ENCODE results near the gene CCNY. TPM values are rescaled to one million over a fixed set of nuclear protein-coding genes. Genes with fewer than 3 reads are reported as not detected.
A peak's percentile ranks its signal among the peaks of the same experiment; 100 is the strongest.

Gene CCNY
- total RNA-seq, 1 experiment from 2014 or later = 122 TPM

GRCh38 chr10:35608328-35608672 is 272.0 kb downstream of the CCNY start:
- Histone ChIP-seq H3K4me1 (peaks cover 9% of the 10 kb centered on the region), H3K36me3 (ENCODE audit: control insufficient read depth, insufficient read depth, low read length) (no peaks in the 10 kb centered on the region), H3K9me3 (peaks cover 14% of the 10 kb centered on the region; the same call in 1 of the 2 replicates), H3K4me3 (ENCODE audit: low read depth, low read length) (no peak overlapping the region), H3K27me3 (replicated peaks; ENCODE audit: control insufficient read depth, insufficient read depth, low read length) (no peaks in the 10 kb centered on the region)
- no peaks in the 10 kb centered on the region for H3K27me3 Mint-ChIP-seq (ENCODE audit: insufficient read depth, unreplicated experiment)
- H3K9me3 Mint-ChIP-seq (ENCODE audit: unreplicated experiment) = peaks cover 10% of the 10 kb centered on the region
- H3K4me3 Mint-ChIP-seq (ENCODE audit: unreplicated experiment) = no peak overlapping the region
- TF ChIP-seq CTCF (IDR thresholded peaks at IDR 0.05; ENCODE audit: insufficient read depth in 1 of 2, low read depth in 1 of 2, low read length in 1 of 2, severe bottlenecking in 1 of 2, unreplicated experiment in 1 of 2) = no peak
- H3K27ac Mint-ChIP-seq (ENCODE audit: unreplicated experiment) = no peak overlapping the region
- intact Hi-C loops (cut with micrococcal nuclease; ENCODE audit: unreplicated experiment) = no loop called here
- no peaks in the 10 kb centered on the region for H3K36me3 Mint-ChIP-seq (ENCODE audit: insufficient read depth, unreplicated experiment)
- CTCF ChIA-PET = no interaction called here
- DNase-seq = peak in 1 of 2 experiments; percentile 23
- BruUV-seq (replicated peaks) = no TSS peak
- POLR2A ChIA-PET = no interaction called here
- H3K4me1 Mint-ChIP-seq (ENCODE audit: low read depth, unreplicated experiment) = peaks cover 17% of the 10 kb centered on the region

DNA sequence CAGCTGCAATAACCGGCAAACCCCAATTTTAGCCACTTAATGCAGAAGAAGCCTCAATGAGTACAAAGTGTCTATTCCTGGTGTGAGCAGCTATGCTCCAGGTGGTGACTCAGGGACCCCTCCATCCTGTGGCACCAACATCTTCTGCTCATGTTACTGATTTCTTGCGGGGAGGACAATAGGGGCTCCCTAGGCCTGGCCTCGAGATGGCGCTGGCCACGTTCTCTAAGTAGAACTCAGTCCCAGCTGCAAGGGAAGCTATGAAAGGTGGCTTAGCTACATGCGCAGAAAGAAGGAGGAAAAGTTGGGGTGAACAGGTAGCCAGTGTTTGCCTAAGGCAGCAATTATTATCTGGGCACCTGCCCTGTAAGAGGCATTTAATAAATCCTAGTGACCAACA is 275.4 kb downstream of the CCNY start:
- no peak for TF ChIP-seq CTCF (IDR thresholded peaks at IDR 0.05; ENCODE audit: insufficient read depth in 1 of 2, low read depth in 1 of 2, low read length in 1 of 2, severe bottlenecking in 1 of 2, unreplicated experiment in 1 of 2)
- peaks cover 28% of the 10 kb centered on the region for H3K4me1 Mint-ChIP-seq (ENCODE audit: low read depth, unreplicated experiment)
- H3K4me1 ChIP-seq = peaks cover 34% of the 10 kb centered on the region
- H3K27me3 ChIP-seq (replicated peaks; ENCODE audit: control insufficient read depth, insufficient read depth, low read length) = no peaks in the 10 kb centered on the region
- H3K9me3 Mint-ChIP-seq (ENCODE audit: unreplicated experiment) = peaks cover 10% of the 10 kb centered on the region
- no peaks in the 10 kb centered on the region for H3K36me3 ChIP-seq (ENCODE audit: control insufficient read depth, insufficient read depth, low read length)
- no peak overlapping the region for H3K4me3 Mint-ChIP-seq (ENCODE audit: unreplicated experiment)
- no peak overlapping the region for H3K4me3 ChIP-seq (ENCODE audit: low read depth, low read length)
- no TSS peak for BruUV-seq (replicated peaks)
- H3K9me3 ChIP-seq = peaks cover 14% of the 10 kb centered on the region; the same call in 1 of the 2 replicates
- peak in 1 of 2 experiments; percentile 27 for DNase-seq
- CTCF ChIA-PET = interaction anchor here (1.1 kb wide), 2 partner anchors 12 to 26 kb away, joined by 3 to 5 read pairs; no protein-coding TSS in a partner anchor
- no peaks in the 10 kb centered on the region for H3K36me3 Mint-ChIP-seq (ENCODE audit: insufficient read depth, unreplicated experiment)
- H3K27ac Mint-ChIP-seq (ENCODE audit: unreplicated experiment) = no peak overlapping the region
- intact Hi-C loops (cut with micrococcal nuclease; ENCODE audit: unreplicated experiment) = no loop called here
- no peaks in the 10 kb centered on the region for H3K27me3 Mint-ChIP-seq (ENCODE audit: insufficient read depth, unreplicated experiment)
- POLR2A ChIA-PET = no interaction called here

GRCh38 chr10:35612385-35613106 is 276.2 kb downstream of the CCNY start:
- Histone ChIP-seq H3K9me3 (peaks cover 14% of the 10 kb centered on the region; the same call in 1 of the 2 replicates), H3K4me3 (ENCODE audit: low read depth, low read length) (no peak overlapping the region), H3K4me1 (peaks cover 34% of the 10 kb centered on the region), H3K36me3 (ENCODE audit: control insufficient read depth, insufficient read depth, low read length) (no peaks in the 10 kb centered on the region), H3K27me3 (replicated peaks; ENCODE audit: control insufficient read depth, insufficient read depth, low read length) (no peaks in the 10 kb centered on the region)
- Mint-ChIP-seq H3K27me3 (ENCODE audit: insufficient read depth, unreplicated experiment) (no peaks in the 10 kb centered on the region), H3K4me3 (ENCODE audit: unreplicated experiment) (no peak overlapping the region), H3K27ac (ENCODE audit: unreplicated experiment) (no peak overlapping the region), H3K4me1 (ENCODE audit: low read depth, unreplicated experiment) (peaks cover 28% of the 10 kb centered on the region), H3K36me3 (ENCODE audit: insufficient read depth, unreplicated experiment) (no peaks in the 10 kb centered on the region), H3K9me3 (ENCODE audit: unreplicated experiment) (peaks cover 10% of the 10 kb centered on the region)
- POLR2A ChIA-PET = no interaction called here
- DNase-seq = peak in 1 of 2 experiments; percentile 51
- BruUV-seq (replicated peaks) = no TSS peak
- CTCF ChIA-PET = interaction anchor here (0.6 to 2.2 kb wide), 7 partner anchors 12 to 304 kb away, joined by 3 to 14 read pairs (median 3); no protein-coding TSS in a partner anchor
- intact Hi-C loops (cut with micrococcal nuclease; ENCODE audit: unreplicated experiment) = no loop called here
- TF ChIP-seq CTCF (IDR thresholded peaks at IDR 0.05; ENCODE audit: insufficient read depth in 1 of 2, low read depth in 1 of 2, low read length in 1 of 2, severe bottlenecking in 1 of 2, unreplicated experiment in 1 of 2) = no peak

Measured in Caco-2 (cell line).